CD4-positive, alpha-beta T cell treated with Interleukin-21 for 1 hour (primary cell): ENCODE data around the gene NKAPL.

ENCODE experiments used
- DNase-seq: peaks from one replicate; pipeline ENCODE4 v3.0.0-alpha.2; 2020

The NKAPL gene

DNA sequence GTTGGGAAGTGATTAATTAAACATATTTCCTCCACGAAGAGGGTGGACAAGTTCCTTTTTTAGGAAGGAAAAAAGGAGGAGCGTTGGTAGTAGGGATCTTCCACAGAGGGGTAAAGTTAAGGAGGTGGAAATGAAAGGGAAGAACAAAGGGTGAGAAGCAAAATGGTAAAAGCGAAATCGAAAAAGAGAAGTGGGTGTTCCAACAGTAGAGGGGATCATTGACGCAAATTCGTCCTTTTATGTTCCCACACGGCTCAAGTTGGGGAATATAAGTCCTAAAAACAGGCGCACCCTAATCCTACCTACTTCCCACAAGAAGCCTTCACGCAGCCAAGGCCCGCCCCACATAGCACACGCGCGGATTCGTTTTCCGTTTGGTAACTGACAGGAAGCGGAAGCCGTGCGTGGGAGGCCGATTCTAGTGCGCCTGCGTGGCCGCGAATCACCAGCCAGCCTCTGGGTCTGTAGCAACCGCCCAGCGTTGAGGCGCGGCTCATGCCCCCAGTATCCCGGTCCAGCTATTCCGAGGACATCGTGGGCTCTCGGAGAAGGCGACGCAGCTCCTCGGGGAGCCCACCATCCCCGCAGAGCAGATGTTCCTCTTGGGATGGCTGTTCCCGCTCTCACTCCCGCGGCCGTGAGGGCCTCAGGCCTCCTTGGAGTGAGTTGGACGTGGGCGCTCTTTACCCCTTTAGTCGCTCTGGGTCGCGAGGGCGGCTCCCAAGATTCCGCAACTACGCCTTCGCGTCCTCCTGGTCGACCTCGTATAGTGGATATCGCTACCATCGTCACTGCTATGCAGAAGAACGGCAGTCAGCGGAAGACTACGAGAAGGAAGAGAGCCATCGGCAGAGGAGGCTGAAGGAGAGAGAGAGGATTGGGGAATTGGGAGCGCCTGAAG, at the start of gene NKAPL:
Gene NKAPL (plus strand): TSS at position 421 of the 901 bp plus-strand sequence. CDS start 75 bp downstream, at position 496.
- peak; percentile 56 for DNase-seq

DNA sequence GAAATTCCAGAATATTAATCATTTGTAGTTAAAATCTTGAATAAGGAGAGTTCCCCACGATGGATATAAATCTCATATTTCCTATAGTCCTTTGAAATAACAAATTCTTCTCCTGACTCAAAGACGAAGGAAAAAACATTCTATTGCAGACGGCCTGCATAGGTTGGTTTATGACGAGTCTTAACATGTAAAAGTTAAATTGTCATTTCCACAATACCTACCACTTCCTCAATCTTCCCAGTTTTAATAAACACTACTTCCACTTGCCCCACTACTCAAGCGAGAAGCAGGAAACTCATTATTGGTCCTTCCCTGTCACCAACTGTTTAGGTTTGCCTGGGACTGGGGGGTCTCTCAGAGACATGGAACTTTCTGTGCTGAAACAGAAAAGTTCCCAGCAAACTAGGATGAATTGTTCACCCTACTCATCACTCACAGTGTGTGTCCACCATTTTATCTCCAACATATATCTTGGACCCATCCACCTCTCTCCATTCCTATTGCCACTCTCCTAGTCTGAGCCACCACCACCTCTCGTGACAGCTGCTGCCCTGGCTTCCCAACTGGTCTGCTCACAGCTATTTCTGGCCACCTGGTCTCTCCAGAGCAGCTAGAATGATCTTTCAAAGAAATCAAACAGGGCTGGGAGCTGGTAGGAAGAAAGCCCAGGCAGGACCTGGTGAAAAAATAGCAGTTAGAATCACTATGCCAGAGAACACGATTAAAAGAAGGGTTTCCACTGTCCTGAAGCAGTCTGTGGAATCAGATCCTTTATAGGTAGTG, 49.2 kb upstream of the NKAPL start:
- no peak for DNase-seq

DNA sequence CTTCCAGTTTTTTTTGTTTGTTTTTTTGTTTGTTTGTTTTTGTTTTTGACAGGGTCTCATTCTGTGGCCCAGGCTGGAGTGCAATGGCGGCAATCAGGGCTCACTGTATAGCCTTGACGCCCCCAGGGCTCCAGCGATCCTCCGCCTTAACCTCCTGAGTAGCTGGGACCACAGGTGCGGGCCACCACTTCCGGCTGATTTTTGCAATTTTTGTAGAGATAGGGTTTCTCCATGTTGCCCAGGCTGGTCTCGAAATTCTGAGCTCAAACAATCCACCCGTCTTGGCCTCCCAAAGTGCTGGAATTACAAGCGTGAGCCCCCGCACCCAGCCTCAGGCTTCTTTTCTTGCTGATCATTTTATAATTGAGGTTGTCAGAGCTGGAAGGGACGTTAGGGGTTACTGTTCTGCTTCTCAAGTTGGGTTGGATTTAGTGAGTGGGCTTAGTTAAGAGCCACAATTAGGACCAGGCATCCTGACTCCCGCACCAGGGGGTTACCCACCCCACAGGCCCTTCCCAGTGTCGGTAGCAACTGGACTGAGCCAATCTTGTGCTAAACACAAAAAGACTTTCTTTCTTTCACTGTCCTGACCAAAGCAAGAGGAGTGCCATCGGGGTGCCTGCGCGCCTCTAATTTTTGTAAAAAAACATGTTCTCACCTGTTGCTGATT, 47.1 kb upstream of the NKAPL start:
- DNase-seq, result peak; percentile 15

DNA sequence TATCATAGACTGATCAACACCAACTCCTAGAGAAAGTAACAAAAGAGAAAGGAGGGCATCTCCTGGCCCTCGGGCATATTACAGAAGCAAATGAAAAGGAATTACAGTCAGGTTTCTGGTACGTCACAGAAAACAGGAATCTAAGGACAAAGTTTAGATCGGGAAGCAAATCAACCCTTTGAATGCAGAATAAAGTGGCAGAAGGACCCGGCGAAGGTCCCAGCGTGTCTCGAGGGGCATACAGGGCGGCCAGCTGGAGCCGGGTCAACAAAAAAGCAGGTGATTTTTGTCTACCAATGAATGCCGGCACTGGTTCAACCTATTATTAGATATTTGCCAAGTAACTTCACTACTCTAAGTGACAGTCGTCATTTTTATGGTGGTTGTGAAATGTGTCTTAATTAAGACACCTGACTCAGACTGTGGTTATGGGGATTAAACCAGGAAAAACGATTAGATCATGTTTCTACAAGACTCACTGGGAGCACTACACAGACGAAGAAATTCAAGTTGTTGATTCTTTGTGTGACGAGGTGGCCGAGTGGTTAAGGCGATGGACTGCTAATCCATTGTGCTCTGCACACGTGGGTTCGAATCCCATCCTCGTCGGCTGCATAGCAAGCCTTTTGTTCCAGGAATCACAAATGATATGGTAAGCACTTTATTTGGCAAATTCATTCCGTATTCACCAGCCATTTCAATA, 46.4 kb upstream of the NKAPL start:
- no peak for DNase-seq

DNA sequence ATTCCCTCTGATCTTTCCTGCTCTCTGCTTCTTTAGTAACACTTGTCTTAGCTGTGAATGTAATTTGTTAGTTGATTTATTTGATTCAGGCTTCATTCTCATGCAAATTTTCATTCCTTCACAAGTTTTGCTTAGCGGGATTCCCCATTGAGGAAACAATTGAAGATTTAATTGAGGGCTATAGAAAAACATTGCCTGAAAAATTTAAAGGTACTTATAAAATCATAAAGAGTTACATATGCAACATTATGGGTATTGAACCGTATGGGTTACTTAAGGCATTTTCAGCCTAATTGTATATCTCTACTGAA, 45.9 kb upstream of the NKAPL start:
- no peak for DNase-seq

DNA sequence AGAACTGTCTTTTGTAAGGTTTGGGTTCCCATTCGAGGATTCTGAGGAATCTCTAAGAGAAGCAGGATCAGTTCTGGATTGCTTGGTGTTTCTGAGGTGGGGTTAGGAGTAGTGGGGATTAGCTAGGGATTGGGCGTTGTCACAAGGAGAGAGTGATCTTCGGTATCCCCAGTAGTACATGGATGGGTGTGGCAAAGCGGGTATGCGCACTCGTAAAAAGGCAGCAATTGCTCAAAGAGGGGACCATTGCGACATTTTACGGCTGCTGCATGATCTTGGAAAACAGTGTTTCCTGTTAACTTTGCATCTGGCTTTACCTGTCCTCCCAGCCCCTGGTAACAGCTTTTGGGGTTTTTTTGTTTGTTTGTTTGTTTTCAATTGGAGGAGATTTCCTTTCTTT, 43.7 kb upstream of the NKAPL start:
- DNase-seq, result no peak

DNA sequence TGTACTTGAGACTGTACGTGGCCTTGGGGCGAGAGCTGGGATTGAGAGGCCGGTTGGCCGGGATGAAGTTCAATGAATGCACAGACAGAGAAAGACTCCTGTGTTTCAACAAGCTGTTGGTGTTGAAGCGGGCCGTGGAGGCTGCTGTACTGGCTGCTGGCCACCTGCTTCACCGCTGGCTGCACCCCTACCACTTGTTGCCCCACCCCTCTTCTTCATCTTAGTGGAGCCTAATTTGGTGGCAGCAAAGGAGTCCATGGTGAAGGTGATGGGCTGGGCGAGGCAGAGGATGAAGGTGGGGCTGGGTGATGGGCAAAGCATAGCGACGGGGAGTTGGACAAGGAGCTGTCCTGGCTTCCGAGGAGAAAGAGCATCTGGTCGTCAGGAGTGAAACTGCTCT, 41.2 kb upstream of the NKAPL start:
- DNase-seq, result no peak

DNA sequence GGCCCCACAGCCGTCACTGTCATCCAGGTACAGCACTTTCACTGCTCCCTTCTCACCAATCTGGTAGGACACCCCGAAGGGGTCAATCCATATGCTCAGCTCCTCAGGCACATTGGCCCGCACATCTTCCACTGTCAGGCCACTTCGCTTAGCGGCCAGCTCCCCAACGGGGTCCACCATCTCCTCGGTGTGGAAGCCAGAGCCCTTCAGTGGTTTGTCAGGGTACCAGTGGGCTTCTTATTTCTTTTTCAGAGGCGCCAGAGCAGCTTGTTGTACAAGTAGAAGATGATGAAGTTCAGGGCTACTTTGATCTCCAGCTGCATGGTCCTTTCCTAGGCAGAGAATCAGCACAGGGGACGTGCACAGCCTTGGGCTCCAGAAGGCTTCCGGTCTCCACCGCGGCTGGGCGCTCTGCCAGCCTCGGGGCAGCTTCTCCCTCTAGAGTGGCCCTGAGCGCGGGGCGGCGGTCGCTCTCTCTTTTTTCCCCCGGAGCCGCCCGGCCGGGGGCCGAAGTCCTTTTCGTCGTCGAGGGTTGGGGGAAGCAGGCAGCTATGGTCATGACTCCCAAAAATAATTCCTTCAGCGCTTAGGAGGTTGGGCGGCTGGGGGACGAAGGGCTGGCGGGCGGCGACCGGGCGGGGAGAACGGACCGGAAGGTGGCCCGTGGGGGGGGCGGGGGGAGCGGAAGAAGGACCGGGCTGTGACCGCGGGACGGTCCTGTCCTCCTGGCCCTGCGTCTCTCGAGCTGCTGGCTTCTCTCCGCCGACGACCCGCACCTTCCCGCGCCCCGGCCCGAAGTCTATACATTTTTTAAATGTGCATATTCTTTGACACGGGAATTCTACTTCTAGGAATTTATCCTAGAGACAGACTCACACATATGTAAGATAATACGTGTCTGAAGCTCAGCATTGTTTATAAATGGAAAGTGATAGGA, 40.5 kb upstream of the NKAPL start:
- peak; percentile 10 for DNase-seq

DNA sequence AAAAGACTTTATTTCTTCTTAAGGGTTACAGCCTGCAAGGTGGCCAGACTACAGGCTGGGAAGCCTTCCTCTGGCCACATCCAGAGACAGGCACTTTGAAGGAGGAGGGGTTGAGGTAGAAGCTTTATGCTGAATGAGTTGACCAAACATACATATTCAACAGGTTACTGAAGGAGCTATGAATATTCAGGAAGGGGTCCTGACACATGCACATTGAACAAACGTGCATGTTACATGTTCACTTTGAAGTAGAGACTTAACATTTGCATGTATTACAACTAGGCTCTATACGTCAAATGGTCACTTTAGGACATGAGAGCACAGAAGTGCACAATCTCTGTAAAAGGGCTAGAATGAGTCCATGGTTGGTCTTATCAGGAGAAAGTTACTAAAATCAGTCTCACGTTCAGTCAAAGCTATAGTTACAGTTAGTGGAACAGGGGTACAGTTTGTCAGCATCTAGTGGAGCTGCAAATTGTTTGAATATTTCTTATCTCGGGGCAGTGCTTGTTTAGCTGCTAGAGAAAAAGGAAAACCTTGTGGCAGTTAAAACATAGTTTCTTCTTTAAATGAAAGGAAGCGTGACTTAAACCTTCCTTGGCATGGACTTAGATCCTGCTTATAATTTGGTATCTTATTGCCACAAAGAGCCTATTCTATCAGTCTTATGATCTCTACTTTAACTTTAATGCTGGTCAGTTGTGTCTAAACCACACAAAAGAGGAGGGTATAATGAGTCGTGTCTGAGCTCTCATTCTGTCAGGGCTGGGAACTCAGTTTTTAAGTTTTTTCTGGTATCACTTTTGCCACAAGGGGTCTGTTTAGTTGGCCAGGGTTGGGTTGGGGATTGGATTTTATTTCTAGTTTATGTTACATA, 38.6 kb upstream of the NKAPL start:
- DNase-seq, result no peak

DNA sequence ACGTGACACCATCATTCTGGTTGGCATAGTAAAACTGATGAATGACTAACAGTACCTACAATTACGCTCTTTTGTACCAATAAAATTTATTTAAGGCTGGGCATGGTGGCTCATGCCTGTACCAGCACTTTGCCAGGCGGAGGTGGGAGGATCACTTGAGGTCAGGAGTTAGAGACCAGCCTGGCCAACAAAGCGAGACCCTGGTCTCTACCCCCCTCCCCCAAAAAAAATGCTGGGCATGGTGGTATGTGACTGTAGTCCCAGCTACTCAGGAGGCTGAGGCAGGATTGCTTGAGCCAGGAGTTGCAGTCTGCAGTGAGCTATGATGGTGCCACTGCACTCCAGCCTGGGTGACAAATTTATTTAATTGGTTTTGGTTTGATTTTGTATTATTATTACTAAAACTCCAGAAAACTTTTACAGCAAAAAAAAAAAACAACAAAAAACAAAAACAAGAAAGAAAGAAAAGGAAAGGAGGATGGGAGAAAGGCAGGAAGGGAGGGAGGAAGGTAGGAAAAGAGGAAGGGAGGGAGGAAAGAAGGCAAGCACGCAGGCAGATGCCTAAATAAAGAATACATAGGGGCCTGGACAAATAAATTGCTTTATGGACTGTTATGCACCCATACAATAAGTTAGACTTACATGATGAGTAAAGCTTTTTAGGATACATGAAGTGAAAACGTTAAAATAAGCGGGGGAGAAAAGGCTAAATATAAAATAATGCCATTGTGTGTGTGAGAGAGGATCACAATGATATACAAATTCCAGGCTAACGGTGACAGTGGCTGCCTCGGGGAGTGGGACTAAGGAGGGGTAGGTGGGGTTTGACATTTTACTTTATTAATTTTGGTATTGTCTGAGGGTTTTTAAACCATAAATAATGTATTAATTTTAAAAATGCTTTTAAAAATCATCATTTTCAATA, 34.7 kb upstream of the NKAPL start:
- no peak for DNase-seq

DNA sequence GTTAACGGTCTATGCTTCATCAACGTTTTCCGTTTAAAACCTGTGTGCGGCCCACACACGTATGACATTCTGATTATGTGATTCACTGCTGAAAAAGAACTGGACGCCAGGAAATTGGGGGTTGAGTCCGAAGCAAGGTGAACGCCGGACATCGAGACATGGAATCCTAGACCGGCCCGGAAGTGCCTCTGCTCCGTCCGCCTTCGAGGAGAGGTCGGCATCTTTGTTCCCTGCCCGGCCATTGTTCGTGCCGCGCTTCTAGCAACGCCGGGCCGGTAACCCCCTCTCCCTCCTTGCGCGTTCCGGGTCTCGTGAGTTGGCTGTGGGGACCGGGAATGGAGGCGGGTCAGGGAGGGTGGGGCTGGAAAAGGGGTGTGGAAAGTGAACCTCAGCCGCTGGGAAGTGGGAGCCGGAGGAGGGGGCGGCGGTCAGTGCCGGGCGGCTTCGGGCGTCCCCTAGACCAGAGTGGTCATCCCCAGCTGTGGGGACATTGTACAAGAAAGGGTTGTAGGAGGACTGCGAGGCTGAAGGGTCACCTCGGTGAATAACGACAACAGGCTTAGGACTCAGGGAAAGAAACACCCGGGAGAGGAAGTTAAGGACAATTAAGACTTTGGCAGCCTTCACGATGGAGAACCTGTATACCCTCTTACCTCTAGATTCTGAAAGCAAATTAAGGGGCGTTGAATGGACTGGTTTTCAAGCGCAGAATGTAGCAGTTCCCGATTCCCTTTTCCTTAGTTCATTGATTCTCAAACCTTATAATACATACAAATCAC, 33.9 kb upstream of the NKAPL start, which contains the start of gene ZSCAN9:
Gene ZSCAN9 (plus strand): TSS at position 220 of the 779 bp plus-strand sequence. CDS start 1,810 bp downstream, outside the sequence.
- DNase-seq, result peak; percentile 60

DNA sequence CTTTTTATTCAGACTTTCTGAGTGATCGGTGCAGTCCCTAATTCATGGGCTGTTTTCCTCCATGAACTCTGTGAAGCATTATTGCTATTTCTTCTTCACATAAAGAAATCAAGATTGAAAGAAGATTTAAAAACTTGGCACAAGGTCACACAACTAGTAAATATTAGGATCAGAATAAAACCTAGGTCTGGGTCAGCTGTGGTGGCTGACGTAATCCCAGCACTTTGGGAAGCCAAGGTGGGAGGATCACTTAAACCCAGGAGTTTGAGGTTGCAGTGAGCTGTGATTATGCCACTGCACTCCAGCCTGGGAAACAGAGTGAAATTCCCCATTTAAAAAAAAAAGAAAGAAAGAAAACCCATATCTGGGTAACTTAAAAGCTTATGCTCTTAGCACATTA, 32.6 kb upstream of the NKAPL start:
- DNase-seq, result no peak

DNA sequence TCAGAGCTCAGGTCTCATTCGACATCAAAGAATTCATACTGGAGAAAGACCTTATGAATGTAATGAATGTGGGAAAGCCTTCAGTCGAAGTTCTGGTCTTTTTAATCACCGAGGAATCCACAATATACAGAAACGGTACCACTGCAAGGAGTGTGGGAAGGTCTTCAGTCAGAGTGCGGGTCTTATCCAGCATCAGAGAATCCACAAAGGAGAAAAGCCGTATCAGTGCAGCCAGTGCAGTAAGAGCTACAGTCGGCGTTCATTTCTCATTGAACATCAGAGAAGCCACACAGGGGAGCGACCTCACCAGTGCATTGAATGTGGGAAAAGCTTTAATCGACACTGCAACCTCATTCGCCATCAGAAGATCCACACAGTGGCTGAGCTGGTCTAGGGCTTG, 26.3 kb upstream of the NKAPL start:
- no peak for DNase-seq

DNA sequence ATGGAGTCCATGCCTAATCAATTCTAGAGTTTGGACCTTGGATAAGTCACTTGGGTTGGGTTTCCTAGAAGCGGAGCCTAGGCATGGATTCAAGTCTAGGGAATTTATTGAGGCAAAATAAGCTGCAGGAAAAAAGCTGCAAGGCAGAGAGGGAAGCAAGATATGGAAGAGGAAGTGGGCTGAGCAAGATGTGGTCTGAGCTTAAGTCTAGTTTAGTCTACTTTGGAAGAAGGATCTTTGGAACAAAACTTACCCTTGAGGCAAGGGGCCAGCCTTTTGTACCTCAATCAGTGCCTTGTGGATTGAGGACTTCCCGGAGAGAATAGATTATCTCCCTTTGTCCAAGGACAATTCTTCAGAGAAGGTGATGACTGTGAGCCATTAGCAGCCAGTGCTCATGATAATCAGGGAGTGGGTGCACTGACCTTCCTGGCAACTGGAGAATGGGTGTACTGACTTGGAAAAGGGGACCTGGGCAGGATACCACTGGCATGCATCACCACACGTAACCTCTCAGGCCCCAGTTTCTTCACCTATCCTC, 23.1 kb upstream of the NKAPL start:
- DNase-seq, result no peak

DNA sequence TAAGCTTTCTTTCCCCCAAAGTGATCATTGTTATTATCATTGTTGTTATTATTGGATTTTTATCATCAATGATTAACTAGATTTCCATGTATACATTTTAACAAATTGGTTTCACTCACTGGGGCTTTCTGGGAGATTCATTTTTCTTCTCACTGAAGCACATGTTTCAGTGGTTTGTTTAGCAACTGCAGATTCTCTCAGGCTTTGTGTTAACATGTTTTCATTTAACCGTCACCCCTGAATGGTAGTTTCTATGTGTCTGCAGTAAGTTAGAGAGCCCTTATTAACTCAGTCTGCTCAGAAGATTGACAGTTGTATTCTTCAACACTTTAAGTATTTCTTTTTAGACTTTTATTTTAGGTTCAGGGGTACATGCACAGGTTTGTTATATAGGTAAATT, 19.5 kb upstream of the NKAPL start:
- DNase-seq, result no peak

DNA sequence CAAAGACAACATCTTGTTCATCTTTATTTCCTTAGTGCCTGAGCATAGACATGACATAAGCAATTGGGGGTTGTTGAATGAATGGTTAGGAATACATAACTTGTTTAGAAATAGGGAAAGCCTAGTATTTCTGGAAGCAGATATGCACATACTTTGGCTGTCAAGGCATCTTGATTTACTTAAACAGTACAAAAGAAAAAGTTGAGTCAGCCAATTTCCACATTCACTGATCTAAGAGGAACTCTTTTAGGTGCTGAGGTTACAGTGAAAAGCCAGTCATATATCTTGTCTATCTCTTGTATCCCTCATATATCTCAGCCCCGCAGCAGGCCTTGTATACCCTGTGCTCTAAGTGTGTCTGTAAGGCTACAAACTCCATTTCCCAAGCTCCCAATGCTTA, 18.6 kb upstream of the NKAPL start:
- DNase-seq, result no peak

DNA sequence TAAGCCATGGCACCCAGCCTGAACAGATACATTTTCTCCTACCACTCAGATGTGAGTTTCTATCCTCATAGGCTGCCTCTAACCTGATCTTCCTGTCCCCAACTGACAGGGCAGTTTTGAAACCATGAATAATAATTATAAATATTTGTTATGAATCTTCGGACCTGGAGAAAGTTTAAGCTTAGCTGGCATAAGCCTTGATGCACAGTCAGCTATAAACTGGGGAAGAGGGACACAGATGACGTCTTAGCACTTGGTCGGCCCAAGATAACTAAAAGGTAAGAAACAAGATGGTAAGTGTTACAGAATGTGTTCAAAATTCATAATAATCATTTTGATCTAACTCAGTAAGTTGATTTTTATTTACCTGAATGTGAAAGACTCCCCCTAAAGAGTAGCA, 15.2 kb upstream of the NKAPL start:
- DNase-seq, result no peak

DNA sequence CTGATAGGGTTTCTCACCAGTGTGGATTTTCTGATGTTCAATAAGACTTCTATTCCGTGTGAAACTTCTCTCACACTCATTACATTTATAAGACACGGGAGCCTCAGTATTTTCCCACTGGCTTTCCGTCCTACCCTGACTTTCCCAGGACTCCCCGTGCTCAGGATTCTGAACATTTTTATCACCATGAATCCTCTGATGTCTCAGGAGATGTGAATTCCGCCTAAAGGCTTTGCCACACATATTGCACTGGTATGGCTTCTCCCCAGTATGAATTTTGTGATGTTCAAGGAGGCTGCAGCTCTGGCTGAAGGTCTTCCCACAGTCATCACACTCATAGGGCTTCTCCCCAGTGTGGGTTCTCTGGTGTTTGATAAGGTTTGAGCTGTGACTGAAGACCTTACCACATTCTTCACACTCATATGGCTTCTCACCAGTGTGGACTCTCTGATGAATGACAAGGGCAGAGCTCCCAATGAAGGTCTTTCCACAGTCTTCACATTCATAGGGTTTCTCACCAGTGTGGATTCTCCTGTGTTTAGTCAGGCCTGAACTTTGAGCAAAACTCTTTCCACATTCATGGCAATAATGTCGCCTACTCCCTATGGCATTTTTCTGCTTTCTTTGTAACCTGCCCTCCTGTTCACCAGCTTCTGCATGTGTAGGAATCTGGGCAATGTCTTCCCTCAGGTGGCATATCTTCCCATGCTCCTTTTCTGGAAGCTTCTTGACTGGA, 13.7 kb upstream of the NKAPL start:
- no peak for DNase-seq
